Pulmonary artery endothelial cell (primary cell): ENCODE data around the gene NCF2. TPM values are rescaled to one million over a fixed set of nuclear protein-coding genes. Genes with fewer than 3 reads are reported as not detected.

Experiments used
- DNase-seq: peaks from one replicate; pipeline ENCODE4 v3.0.0-alpha.2; 2011; ENCODE audit warnings: low read depth, low spot score
- total RNA-seq: library from RNA; depleted of rRNA; stranded (reverse); fragments of >200 nt; gene quantifications from 2 replicates; pipeline ENCODE4 v1.2.3, GENCODE V29; 2014

The NCF2 gene
- total RNA-seq, 1 donor from 2014 or later, result 0.07 TPM

- DNase-seq, result no peak
Observed at GRCh38 chr1:183586455-183586854, 3.8 kb downstream of the NCF2 start.

GRCh38 chr1:183585038-183585437, 5.2 kb downstream of the NCF2 start:
- no peak for DNase-seq

GRCh38 chr1:183584147-183584546, 6.1 kb downstream of the NCF2 start:
- DNase-seq, result no peak

GRCh38 chr1:183583466-183583865, 6.8 kb downstream of the NCF2 start:
- DNase-seq, result no peak

GRCh38 chr1:183582021-183582713, 8.1 kb downstream of the NCF2 start:
- DNase-seq, result no peak

- no peak for DNase-seq
Observed at GRCh38 chr1:183580281-183580682, 10.0 kb downstream of the NCF2 start.

GRCh38 chr1:183578856-183579255, 11.4 kb downstream of the NCF2 start:
- DNase-seq, result no peak

- DNase-seq, result no peak
Observed at GRCh38 chr1:183577897-183578465, 12.3 kb downstream of the NCF2 start.

- no peak for DNase-seq
Observed at GRCh38 chr1:183576537-183576936, 13.7 kb downstream of the NCF2 start.

- no peak for DNase-seq
Observed at GRCh38 chr1:183575606-183576005, 14.7 kb downstream of the NCF2 start.

GRCh38 chr1:183572721-183573120, 17.5 kb downstream of the NCF2 start:
- no peak for DNase-seq

- no peak for DNase-seq
Observed at GRCh38 chr1:183571678-183572268, 18.5 kb downstream of the NCF2 start.

GRCh38 chr1:183570451-183570850, 19.8 kb downstream of the NCF2 start:
- no peak for DNase-seq

- DNase-seq, result no peak
Observed at GRCh38 chr1:183569801-183570200, 20.5 kb downstream of the NCF2 start.

GRCh38 chr1:183569141-183569540, 21.1 kb downstream of the NCF2 start:
- no peak for DNase-seq

GRCh38 chr1:183568176-183569021, 21.9 kb downstream of the NCF2 start:
- peak; percentile 33 for DNase-seq

- no peak for DNase-seq
Observed at GRCh38 chr1:183567584-183567983, 22.7 kb downstream of the NCF2 start.

GRCh38 chr1:183566026-183566425, 24.2 kb downstream of the NCF2 start:
- no peak for DNase-seq

- no peak for DNase-seq
Observed at GRCh38 chr1:183565261-183565660, 25.0 kb downstream of the NCF2 start.

GRCh38 chr1:183562701-183563100, 27.6 kb downstream of the NCF2 start:
- no peak for DNase-seq

- no peak for DNase-seq
Observed at GRCh38 chr1:183559061-183559460, 31.2 kb downstream of the NCF2 start.

GRCh38 chr1:183554577-183554976, 35.7 kb downstream of the NCF2 start:
- DNase-seq, result no peak
